22Rv1 (cell line): ENCODE results near the gene OR12D1.
"Not testable (repeated sequence)": the region's sequence is repeated elsewhere in the genome, so short reads cannot be mapped to it uniquely, and the experiment has no call there.

Source experiments
- ZFX ChIP-seq: fragments of 450-650 bp; IDR thresholded peaks from 2 replicates; pipeline ENCODE4 v1.6.1; 2017; ENCODE audit warnings: antibody characterized with exemption, borderline replicate concordance
- TF ChIP-seq, protein P1 (sequence below): fragments of 450-650 bp; IDR thresholded peaks from 2 replicates; pipeline ENCODE4 v1.5.1; 2017; ENCODE audit warnings: mild to moderate bottlenecking

DNA sequence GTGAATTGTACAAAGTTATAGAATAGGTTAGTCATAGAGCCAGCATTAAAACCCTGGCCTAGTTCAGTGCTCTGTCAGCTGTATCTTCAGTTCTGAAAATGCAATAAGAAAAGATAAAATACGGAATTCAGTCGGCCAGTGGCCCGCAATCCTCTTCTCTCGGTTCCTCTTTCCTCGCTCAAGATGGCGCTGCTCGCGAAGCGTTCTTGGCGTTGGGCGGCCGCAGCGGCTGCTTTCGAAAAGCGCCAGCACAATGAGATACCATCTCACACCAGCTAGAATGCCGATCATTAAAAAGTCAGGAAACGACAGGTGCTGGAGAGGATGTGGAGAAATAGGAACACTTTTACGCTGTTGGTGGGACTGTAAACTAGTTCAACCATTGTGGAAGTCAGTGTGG lies 22.0 kb downstream of the OR12D1 start:
- TF ChIP-seq, protein P1, sequence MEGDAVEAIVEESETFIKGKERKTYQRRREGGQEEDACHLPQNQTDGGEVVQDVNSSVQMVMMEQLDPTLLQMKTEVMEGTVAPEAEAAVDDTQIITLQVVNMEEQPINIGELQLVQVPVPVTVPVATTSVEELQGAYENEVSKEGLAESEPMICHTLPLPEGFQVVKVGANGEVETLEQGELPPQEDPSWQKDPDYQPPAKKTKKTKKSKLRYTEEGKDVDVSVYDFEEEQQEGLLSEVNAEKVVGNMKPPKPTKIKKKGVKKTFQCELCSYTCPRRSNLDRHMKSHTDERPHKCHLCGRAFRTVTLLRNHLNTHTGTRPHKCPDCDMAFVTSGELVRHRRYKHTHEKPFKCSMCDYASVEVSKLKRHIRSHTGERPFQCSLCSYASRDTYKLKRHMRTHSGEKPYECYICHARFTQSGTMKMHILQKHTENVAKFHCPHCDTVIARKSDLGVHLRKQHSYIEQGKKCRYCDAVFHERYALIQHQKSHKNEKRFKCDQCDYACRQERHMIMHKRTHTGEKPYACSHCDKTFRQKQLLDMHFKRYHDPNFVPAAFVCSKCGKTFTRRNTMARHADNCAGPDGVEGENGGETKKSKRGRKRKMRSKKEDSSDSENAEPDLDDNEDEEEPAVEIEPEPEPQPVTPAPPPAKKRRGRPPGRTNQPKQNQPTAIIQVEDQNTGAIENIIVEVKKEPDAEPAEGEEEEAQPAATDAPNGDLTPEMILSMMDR, result peak; percentile 29
- TF ChIP-seq ZFX, result not testable (repeated sequence)
